ENCODE results near the gene BNC2. TPM values are rescaled to one million over a fixed set of nuclear protein-coding genes. Genes with fewer than 3 reads are reported as not detected.

BNC2 gene
- total and polyA plus RNA-seq, 2 of the 4 experiments (the other 2 are of a cell fraction): 15.5 to 45.2 TPM

DNA sequence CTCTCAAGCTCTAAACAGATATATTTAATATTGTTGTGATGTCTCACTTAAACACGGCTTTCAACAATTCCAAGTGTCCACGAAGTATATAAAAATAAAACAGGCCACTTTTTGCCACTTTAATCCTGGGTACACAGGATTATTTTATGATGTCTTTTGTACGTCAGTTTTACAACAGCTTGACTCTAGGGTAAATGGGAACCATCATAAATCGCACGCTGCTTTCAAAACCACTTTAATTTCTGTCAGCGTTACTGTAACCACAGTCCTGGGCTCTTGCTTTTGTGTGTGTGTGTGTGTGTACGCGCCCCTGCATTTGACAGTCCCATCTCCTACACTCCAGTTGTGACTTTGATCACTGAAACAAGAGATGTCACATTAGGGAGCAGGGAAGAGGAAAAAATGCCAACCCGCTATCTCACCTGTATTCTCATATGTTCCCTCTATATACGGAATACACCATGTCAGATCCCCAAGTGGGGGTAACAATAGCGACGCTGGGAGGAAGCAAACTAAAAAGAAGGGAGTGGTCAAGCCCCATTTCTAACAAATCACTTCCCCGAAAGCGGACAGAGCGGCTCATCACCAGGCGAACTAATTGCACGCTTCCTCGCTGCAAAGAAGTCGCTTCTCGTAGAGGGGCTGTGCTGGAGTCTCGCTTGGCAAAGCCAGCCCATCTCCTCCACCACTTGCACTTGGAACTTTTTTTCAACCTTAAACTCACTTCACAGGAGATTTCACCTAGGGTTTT, 1.2 kb downstream of the BNC2 start:
- H3K56ac ChIP-seq (ENCODE audit: extremely low read depth, insufficient read depth, low read length): peak overlapping the region; percentile 79
- H3K27me3 ChIP-seq (ENCODE audit: control insufficient read depth, insufficient read depth, low read length): no peaks in the 10 kb centered on the region
- dilution Hi-C loops (cut with HindIII; ENCODE audit: low sequenced_read_pairs, unreplicated experiment): no loop called here
- H3K4me3 ChIP-seq (ENCODE audit: insufficient read depth, low read depth, low read length): peak overlapping the region; percentile 89
- peak overlapping the region; percentile 37 to 90 for H4K8ac ChIP-seq (ENCODE audit: low read depth in 2 of 2, low read length in 2 of 2)
- peak overlapping the region; percentile 95 for H3K14ac ChIP-seq (replicated peaks; ENCODE audit: low read depth, low read length)
- peaks cover 5% of the 10 kb centered on the region; the same call in 1 of the 2 replicates for H4K20me1 ChIP-seq (ENCODE audit: insufficient read depth, low read length)
- H2BK120ac ChIP-seq (ENCODE audit: low read depth, low read length): peak overlapping the region; percentile 88
- CTCF ChIA-PET: interaction anchor here (0.6 kb wide), 1 partner anchor 152 kb away, joined by 3 read pairs; no protein-coding TSS in a partner anchor
- TF ChIP-seq FOS (IDR thresholded peaks at IDR 0.05; ENCODE audit: low read depth, low read length) (no peak), SMC3 (IDR thresholded peaks at IDR 0.05; ENCODE audit: low read depth, low read length) (no peak), BHLHE40 (IDR thresholded peaks at IDR 0.05; ENCODE audit: low read depth, low read length) (no peak), RFX5 (IDR thresholded peaks at IDR 0.05; ENCODE audit: low read depth, low read length) (no peak), MAFK (IDR thresholded peaks at IDR 0.05; ENCODE audit: low read depth, low read length) (no peak), MAZ (IDR thresholded peaks at IDR 0.05; ENCODE audit: borderline replicate concordance, low read depth, low read length) (no peak), CHD1 (IDR thresholded peaks at IDR 0.05; ENCODE audit: low read depth, low read length) (0 out of 2 replicates have a peak, but pooled peaks have one; percentile 51)
- peak overlapping the region; percentile 86 for H2BK20ac ChIP-seq (ENCODE audit: low read depth, low read length)
- H3K79me1 ChIP-seq (ENCODE audit: low read depth in 1 of 2, low read length in 2 of 2): peaks cover 8 to 24% of the 10 kb centered on the region in 2 experiments; a peak in 2 of 4 replicates
- peak overlapping the region; percentile 68 for H2BK15ac ChIP-seq (ENCODE audit: low read depth, low read length)
- ATAC-seq (ENCODE audit: low read depth): 0 out of 2 replicates have a peak, but pooled peaks have one; percentile 1
- DNase-seq: peak; percentile 50
- peak overlapping the region; percentile 85 for H2AK5ac ChIP-seq (ENCODE audit: low read depth, low read length)
- peak overlapping the region; percentile 81 for H4K91ac ChIP-seq (ENCODE audit: insufficient read depth, low read depth, low read length)
- intact Hi-C loops (cut with micrococcal nuclease): loop anchor here (2.0 to 10.0 kb wide), 10 partner anchors 73 to 997 kb away; no protein-coding TSS in a partner anchor
- POLR2A ChIA-PET (ENCODE audit: unreplicated experiment): no interaction called here
- H3K23ac ChIP-seq (ENCODE audit: low read depth, low read length): peak overlapping the region; percentile 96
- peak overlapping the region; percentile 79 for H2AK9ac ChIP-seq (replicated peaks; ENCODE audit: low read depth, low read length, poor library complexity)
- no peaks in the 10 kb centered on the region for H3K9me3 ChIP-seq (ENCODE audit: control insufficient read depth, insufficient read depth, low read length)
- peaks cover 7% of the 10 kb centered on the region; the same call in 1 of the 2 replicates for H3K9me1 ChIP-seq (ENCODE audit: insufficient read depth, low read length)
- peak overlapping the region; percentile 99 for H3K9ac ChIP-seq (ENCODE audit: low read depth, low read length)
- peak overlapping the region; percentile 95 for H3K4ac ChIP-seq (ENCODE audit: low read depth, low read length)
- peak overlapping the region; percentile 66 for H2AFZ ChIP-seq (replicated peaks; ENCODE audit: low read length, poor library complexity)
- H3K4me2 ChIP-seq (ENCODE audit: low read depth, low read length): peak overlapping the region; percentile 100
- H3K27ac ChIP-seq (ENCODE audit: insufficient read depth, low read length): peak overlapping the region; percentile 90
- H2BK5ac ChIP-seq (ENCODE audit: low read depth, low read length, poor library complexity, severe bottlenecking): peak overlapping the region; percentile 85
- WGBS, 2 experiments (ENCODE audit: extremely low coverage in 2 of 2, insufficient read length in 1 of 2): 10% methylated on average over 2 of the region's 21 CpGs; no CpG with 5 or more reads in 1 of the 2 experiments
- in situ Hi-C loops (cut with MboI; ENCODE audit: low sequenced_read_pairs): no loop called here
- peaks cover 2% of the 10 kb centered on the region for H3K36me3 ChIP-seq (ENCODE audit: control insufficient read depth, insufficient read depth, low read length)
- no TSS peak for BruUV-seq (replicated peaks)
- peak overlapping the region; percentile 92 for H4K5ac ChIP-seq (ENCODE audit: low read depth, low read length)
- H3K18ac ChIP-seq (ENCODE audit: low read depth, low read length): peak overlapping the region; percentile 97
- peaks cover 11% of the 10 kb centered on the region for H3K4me1 ChIP-seq (ENCODE audit: control insufficient read depth, insufficient read depth, low read length)
